Measurements from ENCODE around the gene C1QB. TPM values are rescaled to one million over a fixed set of nuclear protein-coding genes. Genes with fewer than 3 reads are reported as not detected.
"Not testable (repeated sequence)": the region's sequence is repeated elsewhere in the genome, so short reads cannot be mapped to it uniquely, and the experiment has no call there.

C1QB gene
- total RNA-seq, 1 donor: 0.72 TPM

- Histone ChIP-seq H3K79me2 (ENCODE audit: insufficient read depth, low read length) (no peaks in the 10 kb centered on the region), H3K27me3 (ENCODE audit: insufficient read depth, low read length) (peaks cover 3% of the 10 kb centered on the region), H2AFZ (ENCODE audit: low read length) (no peak overlapping the region), H3K27ac (ENCODE audit: low read depth, low read length) (no peak overlapping the region), H3K4me2 (ENCODE audit: insufficient read depth, low read length) (no peak overlapping the region), H3K9me3 (ENCODE audit: low read depth, low read length) (no peaks in the 10 kb centered on the region), H4K20me1 (ENCODE audit: insufficient read depth, low read length) (no peaks in the 10 kb centered on the region), H3K4me3 (ENCODE audit: insufficient read depth, low read length) (no peak overlapping the region), H3K36me3 (ENCODE audit: insufficient read depth, low read length) (no peaks in the 10 kb centered on the region), H3K4me1 (ENCODE audit: insufficient read depth, low read length) (no peaks in the 10 kb centered on the region)
- TF ChIP-seq, protein P1, sequence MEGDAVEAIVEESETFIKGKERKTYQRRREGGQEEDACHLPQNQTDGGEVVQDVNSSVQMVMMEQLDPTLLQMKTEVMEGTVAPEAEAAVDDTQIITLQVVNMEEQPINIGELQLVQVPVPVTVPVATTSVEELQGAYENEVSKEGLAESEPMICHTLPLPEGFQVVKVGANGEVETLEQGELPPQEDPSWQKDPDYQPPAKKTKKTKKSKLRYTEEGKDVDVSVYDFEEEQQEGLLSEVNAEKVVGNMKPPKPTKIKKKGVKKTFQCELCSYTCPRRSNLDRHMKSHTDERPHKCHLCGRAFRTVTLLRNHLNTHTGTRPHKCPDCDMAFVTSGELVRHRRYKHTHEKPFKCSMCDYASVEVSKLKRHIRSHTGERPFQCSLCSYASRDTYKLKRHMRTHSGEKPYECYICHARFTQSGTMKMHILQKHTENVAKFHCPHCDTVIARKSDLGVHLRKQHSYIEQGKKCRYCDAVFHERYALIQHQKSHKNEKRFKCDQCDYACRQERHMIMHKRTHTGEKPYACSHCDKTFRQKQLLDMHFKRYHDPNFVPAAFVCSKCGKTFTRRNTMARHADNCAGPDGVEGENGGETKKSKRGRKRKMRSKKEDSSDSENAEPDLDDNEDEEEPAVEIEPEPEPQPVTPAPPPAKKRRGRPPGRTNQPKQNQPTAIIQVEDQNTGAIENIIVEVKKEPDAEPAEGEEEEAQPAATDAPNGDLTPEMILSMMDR (IDR thresholded peaks at IDR 0.05; ENCODE audit: extremely low read depth, low read depth, low read length): peak; percentile 91
- peak; percentile 96 for DNase-seq (ENCODE audit: insufficient read length, low spot score, missing footprints)
These were observed 51.5 kb downstream of the C1QB start for GRCh38 chr1:22704440-22705067.

DNA sequence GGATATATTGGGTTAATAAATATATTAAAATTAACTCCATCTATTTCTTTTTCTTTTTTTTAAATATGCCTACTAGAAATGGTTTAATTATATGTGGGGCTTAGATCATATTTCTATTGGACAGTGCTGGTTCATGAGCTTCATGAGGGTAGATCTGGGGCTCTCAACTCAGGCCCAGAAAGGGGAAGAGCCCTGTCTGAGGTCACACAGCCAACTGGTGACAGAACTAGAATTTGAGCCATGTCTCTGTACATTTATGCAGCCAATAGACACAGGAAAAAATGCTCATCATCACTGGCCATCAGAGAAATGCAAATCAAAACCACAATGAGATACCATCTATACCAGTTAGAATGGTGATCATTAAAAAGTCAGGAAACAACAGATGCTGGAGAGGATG is 52.5 kb downstream of the C1QB start:
- TF ChIP-seq, protein P1 (IDR thresholded peaks at IDR 0.05; ENCODE audit: extremely low read depth, low read depth, low read length): no peak
- H4K20me1 ChIP-seq (ENCODE audit: insufficient read depth, low read length): no peaks in the 10 kb centered on the region
- no peak overlapping the region for H2AFZ ChIP-seq (ENCODE audit: low read length)
- H3K27ac ChIP-seq (ENCODE audit: low read depth, low read length): no peak overlapping the region
- H3K27me3 ChIP-seq (ENCODE audit: insufficient read depth, low read length): peaks cover 3% of the 10 kb centered on the region
- no peaks in the 10 kb centered on the region for H3K79me2 ChIP-seq (ENCODE audit: insufficient read depth, low read length)
- DNase-seq (ENCODE audit: insufficient read length, low spot score, missing footprints): no peak
- peaks cover 4% of the 10 kb centered on the region for H3K4me1 ChIP-seq (ENCODE audit: insufficient read depth, low read length)
- H3K4me3 ChIP-seq (ENCODE audit: insufficient read depth, low read length): no peak overlapping the region
- H3K4me2 ChIP-seq (ENCODE audit: insufficient read depth, low read length): no peak overlapping the region
- no peaks in the 10 kb centered on the region for H3K36me3 ChIP-seq (ENCODE audit: insufficient read depth, low read length)
- H3K9me3 ChIP-seq (ENCODE audit: low read depth, low read length): no peaks in the 10 kb centered on the region

DNA sequence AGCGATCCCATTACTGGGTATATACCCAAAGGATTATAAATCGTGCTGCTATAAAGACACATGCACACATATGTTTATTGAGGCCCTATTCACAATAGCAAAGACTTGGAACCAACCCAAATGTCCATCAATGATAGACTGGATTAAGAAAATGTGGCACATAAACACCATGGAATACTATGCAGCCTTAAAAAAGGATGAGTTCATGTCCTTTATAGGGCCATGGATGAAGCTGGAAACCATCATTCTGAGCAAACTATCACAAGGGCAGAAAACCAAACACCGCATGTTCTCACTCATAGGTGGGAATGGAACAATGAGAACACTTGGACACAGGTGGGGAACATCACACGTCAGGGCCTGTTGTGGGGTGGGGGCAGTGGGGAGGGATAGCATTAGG is 53.1 kb downstream of the C1QB start:
- H3K27me3 ChIP-seq (ENCODE audit: insufficient read depth, low read length); H3K27ac ChIP-seq (ENCODE audit: low read depth, low read length); H3K4me2 ChIP-seq (ENCODE audit: insufficient read depth, low read length); DNase-seq (ENCODE audit: insufficient read length, low spot score, missing footprints); H4K20me1 ChIP-seq (ENCODE audit: insufficient read depth, low read length); H3K9me3 ChIP-seq (ENCODE audit: low read depth, low read length); H3K4me1 ChIP-seq (ENCODE audit: insufficient read depth, low read length); H3K79me2 ChIP-seq (ENCODE audit: insufficient read depth, low read length); H2AFZ ChIP-seq (ENCODE audit: low read length); H3K4me3 ChIP-seq (ENCODE audit: insufficient read depth, low read length); H3K36me3 ChIP-seq (ENCODE audit: insufficient read depth, low read length): not testable (repeated sequence)

DNA sequence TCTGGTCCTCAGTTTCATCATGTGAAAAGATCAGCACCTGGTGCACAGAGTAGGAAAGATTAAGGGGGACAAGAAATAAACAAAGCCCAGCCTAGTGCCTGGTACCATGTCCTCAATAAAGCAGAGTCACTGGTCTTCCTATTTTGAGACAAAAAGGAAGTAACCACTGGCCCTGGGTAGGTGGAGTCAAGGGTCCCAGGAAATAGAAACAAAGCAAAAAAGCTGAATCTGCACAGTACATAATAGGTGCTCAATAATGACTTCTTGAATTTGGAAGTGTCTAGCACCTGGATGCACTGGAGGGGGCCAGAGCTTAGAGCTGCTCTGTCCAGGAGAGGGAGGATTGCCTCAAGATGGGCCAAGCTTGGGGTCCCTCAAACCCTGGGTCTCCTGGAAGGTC is 55.7 kb downstream of the C1QB start:
- no peak for DNase-seq (ENCODE audit: insufficient read length, low spot score, missing footprints)
- Histone ChIP-seq H3K27me3 (ENCODE audit: insufficient read depth, low read length) (peaks cover 9% of the 10 kb centered on the region), H4K20me1 (ENCODE audit: insufficient read depth, low read length) (peaks cover 6% of the 10 kb centered on the region), H3K4me3 (ENCODE audit: insufficient read depth, low read length) (no peak overlapping the region), H3K36me3 (ENCODE audit: insufficient read depth, low read length) (no peaks in the 10 kb centered on the region), H3K27ac (ENCODE audit: low read depth, low read length) (no peak overlapping the region), H3K4me2 (ENCODE audit: insufficient read depth, low read length) (no peak overlapping the region), H2AFZ (ENCODE audit: low read length) (no peak overlapping the region), H3K4me1 (ENCODE audit: insufficient read depth, low read length) (peaks cover 11% of the 10 kb centered on the region), H3K79me2 (ENCODE audit: insufficient read depth, low read length) (no peaks in the 10 kb centered on the region), H3K9me3 (ENCODE audit: low read depth, low read length) (no peaks in the 10 kb centered on the region)
- TF ChIP-seq, protein P1 (IDR thresholded peaks at IDR 0.05; ENCODE audit: extremely low read depth, low read depth, low read length): no peak

Data from osteoblast (primary cell).